HepG2 (cell line): ENCODE results near the gene RESP18. TPM values are rescaled to one million over a fixed set of nuclear protein-coding genes. Genes with fewer than 3 reads are reported as not detected.

Source experiments
- CEBPG ChIP-seq: IDR thresholded peaks from 2 replicates; pipeline ENCODE4 v1.6.1; 2016
- HHEX ChIP-seq: IDR thresholded peaks from 2 replicates; pipeline ENCODE4 v1.6.1; 2016; ENCODE audit warnings: control low read depth
- HMG20B ChIP-seq: conservative IDR thresholded peaks from 2 replicates; pipeline ENCODE4 v1.6.1; 2016; ENCODE audit warnings: missing genetic modification reagents, missing compliant biosample characterization
- ISL2 ChIP-seq: sonication (generic); formaldehyde crosslinking; IDR thresholded peaks from 2 replicates; pipeline ENCODE4 v1.5.0; 2020; ENCODE audit warnings: missing genetic modification reagents
- RCOR2 ChIP-seq: IDR thresholded peaks from 2 replicates; pipeline ENCODE4 v1.6.1; 2016; ENCODE audit warnings: missing biosample characterization, missing genetic modification reagents
- ZBTB1 ChIP-seq: sonication (generic); formaldehyde crosslinking; IDR thresholded peaks from 2 replicates; pipeline ENCODE4 v1.4.0; 2020; ENCODE audit warnings: missing genetic modification reagents, borderline replicate concordance
- ZC3H13 ChIP-seq: sonication (generic); formaldehyde crosslinking; IDR thresholded peaks from 2 replicates; pipeline ENCODE4 v1.8.1; 2023; ENCODE audit warnings: mild to moderate bottlenecking, missing genetic modification reagents, moderate library complexity
- ZMAT3 ChIP-seq: sonication (generic); formaldehyde crosslinking; conservative IDR thresholded peaks from 2 replicates; pipeline ENCODE4 v1.7.0; 2021; ENCODE audit warnings: missing genetic modification reagents
- ZNF331 ChIP-seq: sonication (generic); formaldehyde crosslinking; IDR thresholded peaks from 2 replicates; pipeline ENCODE4 v1.4.0; 2020; ENCODE audit warnings: missing genetic modification reagents
- ZNF441 ChIP-seq: sonication (generic); formaldehyde crosslinking; IDR thresholded peaks from 2 replicates; pipeline ENCODE4 v1.7.0; 2021; ENCODE audit warnings: missing genetic modification reagents, borderline replicate concordance
- ZNF772 ChIP-seq: sonication (generic); formaldehyde crosslinking; IDR thresholded peaks from 2 replicates; pipeline ENCODE4 v1.5.0; 2020; ENCODE audit warnings: mild to moderate bottlenecking, missing genetic modification reagents
- ZNF850 ChIP-seq: sonication (generic); formaldehyde crosslinking; conservative IDR thresholded peaks from 2 replicates; pipeline ENCODE4 v1.9.0; 2021; ENCODE audit warnings: mild to moderate bottlenecking, missing genetic modification reagents
- polyA plus RNA-seq, 8 experiments: library from polyadenylated mRNA; depleted of rRNA in 3 of 8; stranded (reverse) in 7 of 8; unstranded in 1 of 8; fragments of >200 nt; fragmentation: Illumina TruSeq in 4 of 8; extraction: Trizol in 4 of 8; gene quantifications; 2 replicates each; pipeline versions ENCODE4 v1.2.1 to v1.2.3, GENCODE V29; 2011 to 2016; ENCODE audit warnings: low read depth in 4 of 8, missing spikeins in 1 of 8, mixed read lengths in 1 of 8; ENCODE audit not compliant: insufficient read depth in 1 of 8
- total RNA-seq, 5 experiments: library from RNA; depleted of rRNA; stranded (reverse); fragments of >200 nt; fragmentation: Illumina TruSeq; extraction: Trizol; gene quantifications; 2 replicates each; pipeline ENCODE4 v1.2.3, GENCODE V29; 2016; ENCODE audit warnings: low read depth in 1 of 5
- TF ChIP-seq, protein P1 (sequence below): sonication (generic); formaldehyde crosslinking; IDR thresholded peaks from 2 replicates; pipeline ENCODE4 v1.4.0; 2020; ENCODE audit warnings: missing genetic modification reagents, borderline replicate concordance
- TF ChIP-seq, protein P2 (sequence below): sonication (generic); formaldehyde crosslinking; IDR thresholded peaks from 2 replicates; pipeline ENCODE4 v1.5.0; 2020; ENCODE audit warnings: missing genetic modification reagents, mild to moderate bottlenecking, borderline replicate concordance
- TF ChIP-seq, protein P3 (sequence below): IDR thresholded peaks from 2 replicates; pipeline ENCODE4 v1.6.1; 2012; ENCODE audit warnings: low read length, improper control_type of control experiment
- TF ChIP-seq, protein P4 (sequence below): sonication (generic); formaldehyde crosslinking; IDR thresholded peaks from 2 replicates; pipeline ENCODE4 v1.4.0; 2020; ENCODE audit warnings: missing genetic modification reagents

Gene RESP18
- total and polyA plus RNA-seq, 2 of the 13 experiments (the other 11 are each of a cell fraction or from before 2014, with no cell fraction given): not detected

DNA sequence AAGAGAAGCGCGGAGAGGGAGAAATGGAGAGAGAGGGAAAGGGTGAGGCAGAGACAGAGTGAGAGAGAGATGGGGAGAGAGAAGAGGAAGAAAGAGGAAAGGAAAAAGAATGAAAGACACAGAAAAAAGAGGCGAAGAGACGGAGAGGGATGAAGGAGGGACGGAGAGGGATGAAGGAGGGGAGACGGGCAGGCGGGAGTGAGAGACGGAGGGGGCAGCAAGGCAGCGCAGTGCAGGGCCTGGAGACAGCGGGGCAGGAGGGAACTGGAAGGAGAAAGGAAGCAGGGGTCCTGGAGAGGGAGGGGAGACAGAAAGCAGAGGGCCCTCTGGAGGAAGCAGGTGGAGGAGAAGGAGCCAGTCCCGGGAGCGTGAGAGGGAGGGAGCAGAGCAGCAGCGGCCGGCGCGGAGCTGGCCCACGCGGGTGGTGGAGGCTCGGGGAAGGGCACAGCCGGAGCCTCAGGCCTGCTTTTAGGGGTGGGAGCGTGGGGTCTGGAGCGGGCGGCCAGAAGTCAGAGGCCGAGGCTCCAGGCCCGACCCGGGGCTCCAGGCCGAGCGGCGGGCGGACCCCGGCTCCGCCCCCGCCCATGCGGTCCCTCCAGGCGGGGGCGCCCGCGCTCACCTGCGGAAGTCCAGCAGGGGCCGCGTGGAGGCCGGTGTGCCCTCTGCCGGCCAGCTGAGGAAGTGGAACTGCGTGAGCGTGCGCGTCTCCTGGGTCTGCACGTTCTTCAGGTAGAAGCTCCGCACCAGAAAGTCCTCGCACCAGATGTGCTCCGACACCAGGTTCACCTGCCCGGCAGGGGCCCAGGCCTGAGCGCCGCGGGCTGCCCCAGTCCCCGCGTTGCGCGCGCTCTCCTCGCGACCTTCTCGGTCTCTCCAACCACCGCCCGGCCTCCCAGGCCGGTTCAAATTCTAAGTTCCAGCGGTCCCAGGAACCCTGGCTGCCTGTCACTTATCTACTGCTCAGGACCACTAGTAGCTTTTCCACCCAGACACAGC, 37.9 kb downstream of the RESP18 start (continued):
- TF ChIP-seq, protein P1, sequence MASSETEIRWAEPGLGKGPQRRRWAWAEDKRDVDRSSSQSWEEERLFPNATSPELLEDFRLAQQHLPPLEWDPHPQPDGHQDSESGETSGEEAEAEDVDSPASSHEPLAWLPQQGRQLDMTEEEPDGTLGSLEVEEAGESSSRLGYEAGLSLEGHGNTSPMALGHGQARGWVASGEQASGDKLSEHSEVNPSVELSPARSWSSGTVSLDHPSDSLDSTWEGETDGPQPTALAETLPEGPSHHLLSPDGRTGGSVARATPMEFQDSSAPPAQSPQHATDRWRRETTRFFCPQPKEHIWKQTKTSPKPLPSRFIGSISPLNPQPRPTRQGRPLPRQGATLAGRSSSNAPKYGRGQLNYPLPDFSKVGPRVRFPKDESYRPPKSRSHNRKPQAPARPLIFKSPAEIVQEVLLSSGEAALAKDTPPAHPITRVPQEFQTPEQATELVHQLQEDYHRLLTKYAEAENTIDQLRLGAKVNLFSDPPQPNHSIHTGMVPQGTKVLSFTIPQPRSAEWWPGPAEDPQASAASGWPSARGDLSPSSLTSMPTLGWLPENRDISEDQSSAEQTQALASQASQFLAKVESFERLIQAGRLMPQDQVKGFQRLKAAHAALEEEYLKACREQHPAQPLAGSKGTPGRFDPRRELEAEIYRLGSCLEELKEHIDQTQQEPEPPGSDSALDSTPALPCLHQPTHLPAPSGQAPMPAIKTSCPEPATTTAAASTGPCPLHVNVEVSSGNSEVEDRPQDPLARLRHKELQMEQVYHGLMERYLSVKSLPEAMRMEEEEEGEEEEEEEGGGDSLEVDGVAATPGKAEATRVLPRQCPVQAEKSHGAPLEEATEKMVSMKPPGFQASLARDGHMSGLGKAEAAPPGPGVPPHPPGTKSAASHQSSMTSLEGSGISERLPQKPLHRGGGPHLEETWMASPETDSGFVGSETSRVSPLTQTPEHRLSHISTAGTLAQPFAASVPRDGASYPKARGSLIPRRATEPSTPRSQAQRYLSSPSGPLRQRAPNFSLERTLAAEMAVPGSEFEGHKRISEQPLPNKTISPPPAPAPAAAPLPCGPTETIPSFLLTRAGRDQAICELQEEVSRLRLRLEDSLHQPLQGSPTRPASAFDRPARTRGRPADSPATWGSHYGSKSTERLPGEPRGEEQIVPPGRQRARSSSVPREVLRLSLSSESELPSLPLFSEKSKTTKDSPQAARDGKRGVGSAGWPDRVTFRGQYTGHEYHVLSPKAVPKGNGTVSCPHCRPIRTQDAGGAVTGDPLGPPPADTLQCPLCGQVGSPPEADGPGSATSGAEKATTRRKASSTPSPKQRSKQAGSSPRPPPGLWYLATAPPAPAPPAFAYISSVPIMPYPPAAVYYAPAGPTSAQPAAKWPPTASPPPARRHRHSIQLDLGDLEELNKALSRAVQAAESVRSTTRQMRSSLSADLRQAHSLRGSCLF (CRISPR knock-in tag): no peak
- TF ChIP-seq CEBPG (CRISPR knock-in tag): no peak
- TF ChIP-seq, protein P2, sequence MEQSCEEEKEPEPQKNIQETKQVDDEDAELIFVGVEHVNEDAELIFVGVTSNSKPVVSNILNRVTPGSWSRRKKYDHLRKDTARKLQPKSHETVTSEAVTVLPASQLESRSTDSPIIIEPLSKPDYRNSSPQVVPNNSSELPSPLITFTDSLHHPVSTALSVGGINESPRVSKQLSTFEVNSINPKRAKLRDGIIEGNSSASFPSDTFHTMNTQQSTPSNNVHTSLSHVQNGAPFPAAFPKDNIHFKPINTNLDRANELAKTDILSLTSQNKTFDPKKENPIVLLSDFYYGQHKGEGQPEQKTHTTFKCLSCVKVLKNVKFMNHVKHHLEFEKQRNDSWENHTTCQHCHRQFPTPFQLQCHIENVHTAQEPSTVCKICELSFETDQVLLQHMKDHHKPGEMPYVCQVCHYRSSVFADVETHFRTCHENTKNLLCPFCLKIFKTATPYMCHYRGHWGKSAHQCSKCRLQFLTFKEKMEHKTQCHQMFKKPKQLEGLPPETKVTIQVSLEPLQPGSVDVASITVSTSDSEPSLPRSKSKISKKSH (CRISPR knock-in tag): no peak
- no peak; the same call in 1 of the 2 replicates for TF ChIP-seq ZBTB1 (CRISPR knock-in tag)
- TF ChIP-seq ZC3H13 (CRISPR knock-in tag): peak; percentile 66; the same call in 1 of the 2 replicates
- peak; percentile 96 for TF ChIP-seq ZNF772
- peak; percentile 32; the same call in 1 of the 2 replicates for TF ChIP-seq HMG20B (CRISPR knock-in tag)
- TF ChIP-seq, protein P3, sequence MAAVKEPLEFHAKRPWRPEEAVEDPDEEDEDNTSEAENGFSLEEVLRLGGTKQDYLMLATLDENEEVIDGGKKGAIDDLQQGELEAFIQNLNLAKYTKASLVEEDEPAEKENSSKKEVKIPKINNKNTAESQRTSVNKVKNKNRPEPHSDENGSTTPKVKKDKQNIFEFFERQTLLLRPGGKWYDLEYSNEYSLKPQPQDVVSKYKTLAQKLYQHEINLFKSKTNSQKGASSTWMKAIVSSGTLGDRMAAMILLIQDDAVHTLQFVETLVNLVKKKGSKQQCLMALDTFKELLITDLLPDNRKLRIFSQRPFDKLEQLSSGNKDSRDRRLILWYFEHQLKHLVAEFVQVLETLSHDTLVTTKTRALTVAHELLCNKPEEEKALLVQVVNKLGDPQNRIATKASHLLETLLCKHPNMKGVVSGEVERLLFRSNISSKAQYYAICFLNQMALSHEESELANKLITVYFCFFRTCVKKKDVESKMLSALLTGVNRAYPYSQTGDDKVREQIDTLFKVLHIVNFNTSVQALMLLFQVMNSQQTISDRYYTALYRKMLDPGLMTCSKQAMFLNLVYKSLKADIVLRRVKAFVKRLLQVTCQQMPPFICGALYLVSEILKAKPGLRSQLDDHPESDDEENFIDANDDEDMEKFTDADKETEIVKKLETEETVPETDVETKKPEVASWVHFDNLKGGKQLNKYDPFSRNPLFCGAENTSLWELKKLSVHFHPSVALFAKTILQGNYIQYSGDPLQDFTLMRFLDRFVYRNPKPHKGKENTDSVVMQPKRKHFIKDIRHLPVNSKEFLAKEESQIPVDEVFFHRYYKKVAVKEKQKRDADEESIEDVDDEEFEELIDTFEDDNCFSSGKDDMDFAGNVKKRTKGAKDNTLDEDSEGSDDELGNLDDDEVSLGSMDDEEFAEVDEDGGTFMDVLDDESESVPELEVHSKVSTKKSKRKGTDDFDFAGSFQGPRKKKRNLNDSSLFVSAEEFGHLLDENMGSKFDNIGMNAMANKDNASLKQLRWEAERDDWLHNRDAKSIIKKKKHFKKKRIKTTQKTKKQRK: no peak
- TF ChIP-seq, protein P4, sequence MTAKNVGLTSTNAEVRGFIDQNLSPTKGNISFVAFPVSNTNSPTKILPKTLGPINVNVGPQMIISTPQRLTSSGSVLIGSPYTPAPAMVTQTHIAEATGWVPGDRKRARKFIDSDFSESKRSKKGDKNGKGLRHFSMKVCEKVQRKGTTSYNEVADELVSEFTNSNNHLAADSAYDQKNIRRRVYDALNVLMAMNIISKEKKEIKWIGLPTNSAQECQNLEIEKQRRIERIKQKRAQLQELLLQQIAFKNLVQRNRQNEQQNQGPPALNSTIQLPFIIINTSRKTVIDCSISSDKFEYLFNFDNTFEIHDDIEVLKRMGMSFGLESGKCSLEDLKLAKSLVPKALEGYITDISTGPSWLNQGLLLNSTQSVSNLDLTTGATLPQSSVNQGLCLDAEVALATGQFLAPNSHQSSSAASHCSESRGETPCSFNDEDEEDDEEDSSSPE (CRISPR knock-in tag): peak; percentile 73
- peak; percentile 78; the same call in 1 of the 2 replicates for TF ChIP-seq ISL2
- no peak for TF ChIP-seq ZNF850 (CRISPR knock-in tag)
- TF ChIP-seq ZMAT3: peak; percentile 66; the same call in 1 of the 2 replicates
- no peak for TF ChIP-seq HHEX (CRISPR knock-in tag)
- peak; percentile 56; the same call in 1 of the 2 replicates for TF ChIP-seq RCOR2 (CRISPR knock-in tag)
- TF ChIP-seq ZNF331 (CRISPR knock-in tag): peak; percentile 95
- peak; percentile 99 for TF ChIP-seq ZNF441 (CRISPR knock-in tag)
